AG09319 (cell line): ENCODE measurements around the gene ABCC9.

Experiments
- DNase-seq: peaks from one replicate; pipeline ENCODE4 v3.0.0-alpha.2; 2010; ENCODE audit warnings: low read depth; ENCODE audit errors: extremely low read depth
- CTCF ChIP-seq: IDR thresholded peaks from 2 replicates; pipeline ENCODE4 v1.5.1; 2011; ENCODE audit warnings: low read depth, mild to moderate bottlenecking, inconsistent platforms, low read length, moderate library complexity

Gene ABCC9

GRCh38 chr12:21831791-21832344, 109.4 kb downstream of the ABCC9 start:
- TF ChIP-seq CTCF = no peak
- DNase-seq = no peak

- DNase-seq = no peak
- TF ChIP-seq CTCF = no peak
Measured at GRCh38 chr12:21828779-21829178, 112.4 kb downstream of the ABCC9 start.

- DNase-seq = no peak
- no peak for TF ChIP-seq CTCF
Measured at GRCh38 chr12:21828136-21828775, 113.0 kb downstream of the ABCC9 start.

GRCh38 chr12:21827083-21827482, 114.1 kb downstream of the ABCC9 start:
- TF ChIP-seq CTCF = no peak
- DNase-seq = no peak

GRCh38 chr12:21826618-21826910, 114.7 kb downstream of the ABCC9 start:
- no peak for DNase-seq
- TF ChIP-seq CTCF = no peak

GRCh38 chr12:21825886-21826617, 115.2 kb downstream of the ABCC9 start:
- DNase-seq = no peak
- no peak for TF ChIP-seq CTCF

- DNase-seq = no peak
- no peak for TF ChIP-seq CTCF
Measured at GRCh38 chr12:21823581-21823980, 117.6 kb downstream of the ABCC9 start.
